B cell (primary cell): Measurements from ENCODE around the gene CEPT1.

Experiments used
- EZH2 ChIP-seq: IDR thresholded peaks from 2 replicates; pipeline ENCODE4 v1.6.1; 2012; ENCODE audit warnings: borderline replicate concordance, low read depth, mild to moderate bottlenecking, moderate library complexity, low read length; ENCODE audit not compliant: insufficient read depth, poor library complexity, severe bottlenecking
- TF ChIP-seq, protein P1 (sequence below): fragments of 200-600 bp; IDR thresholded peaks from one replicate; pipeline ENCODE4 v1.8.0; 2022; ENCODE audit warnings: antibody characterized with exemption, mild to moderate bottlenecking

GRCh38 chr1:111213412-111213811 lies 73.4 kb downstream of the CEPT1 start:
- TF ChIP-seq, protein P1, sequence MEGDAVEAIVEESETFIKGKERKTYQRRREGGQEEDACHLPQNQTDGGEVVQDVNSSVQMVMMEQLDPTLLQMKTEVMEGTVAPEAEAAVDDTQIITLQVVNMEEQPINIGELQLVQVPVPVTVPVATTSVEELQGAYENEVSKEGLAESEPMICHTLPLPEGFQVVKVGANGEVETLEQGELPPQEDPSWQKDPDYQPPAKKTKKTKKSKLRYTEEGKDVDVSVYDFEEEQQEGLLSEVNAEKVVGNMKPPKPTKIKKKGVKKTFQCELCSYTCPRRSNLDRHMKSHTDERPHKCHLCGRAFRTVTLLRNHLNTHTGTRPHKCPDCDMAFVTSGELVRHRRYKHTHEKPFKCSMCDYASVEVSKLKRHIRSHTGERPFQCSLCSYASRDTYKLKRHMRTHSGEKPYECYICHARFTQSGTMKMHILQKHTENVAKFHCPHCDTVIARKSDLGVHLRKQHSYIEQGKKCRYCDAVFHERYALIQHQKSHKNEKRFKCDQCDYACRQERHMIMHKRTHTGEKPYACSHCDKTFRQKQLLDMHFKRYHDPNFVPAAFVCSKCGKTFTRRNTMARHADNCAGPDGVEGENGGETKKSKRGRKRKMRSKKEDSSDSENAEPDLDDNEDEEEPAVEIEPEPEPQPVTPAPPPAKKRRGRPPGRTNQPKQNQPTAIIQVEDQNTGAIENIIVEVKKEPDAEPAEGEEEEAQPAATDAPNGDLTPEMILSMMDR = no peak
- TF ChIP-seq EZH2 = no peak
